Right atrium auricular region (tissue), 2 donors: Measurements from ENCODE around the gene ZNG1F. TPM values are rescaled to one million over a fixed set of nuclear protein-coding genes. Genes with fewer than 3 reads are reported as not detected.
"Not testable (repeated sequence)": the region's sequence is repeated elsewhere in the genome, so short reads cannot be mapped to it uniquely, and the experiment has no call there.

Source experiments
- DNase-seq: peaks from one replicate; pipeline ENCODE4 v3.0.0-alpha.2; 2019; ENCODE audit warnings: low spot score
- H3K27ac ChIP-seq, 2 donors: fragments of 200-600 bp; sonication (generic); 1 replicate in 1 of 2; 2 replicates in 1 of 2; pipeline ENCODE4 v1.5.1; 2016 to 2019
- H3K27me3 ChIP-seq, 2 donors: fragments of 200-600 bp; sonication (generic); one replicate each; pipeline versions ENCODE4 v1.5.1 to v1.6.0; 2017 to 2019
- H3K36me3 ChIP-seq: fragments of 200-600 bp; sonication (generic); one replicate; pipeline ENCODE4 v1.5.1; 2016
- H3K4me1 ChIP-seq, 2 donors: fragments of 200-600 bp; sonication (generic); one replicate each; pipeline versions ENCODE4 v1.5.1 to v1.6.0; 2017 to 2019
- H3K4me3 ChIP-seq, 2 donors: fragments of 200-600 bp; sonication (generic); 1 replicate in 1 of 2; 2 replicates in 1 of 2; pipeline ENCODE4 v1.5.1; 2017 to 2019; ENCODE audit warnings: mild to moderate bottlenecking in 1 of 2, moderate library complexity in 1 of 2
- H3K9me3 ChIP-seq, 2 donors: fragments of 200-600 bp; sonication (generic); one replicate each; pipeline ENCODE4 v1.5.1; 2019
- CTCF ChIP-seq, 2 donors: fragments of 200-600 bp; sonication (generic); IDR thresholded peaks; one replicate each; pipeline ENCODE4 v1.5.1; 2019; ENCODE audit warnings: antibody characterized with exemption in 2 of 2
- microRNA-seq, 2 donors: library from miRNA; unstranded; fragments of <30 nt; microRNA quantifications; one replicate each; pipeline ENCODE4, GENCODE V29; 2016 to 2017; ENCODE audit warnings: borderline number of aligned reads in 2 of 2, borderline replicate concordance in 1 of 2
- total RNA-seq, 2 donors: library from RNA; depleted of rRNA; stranded (reverse); fragments of >200 nt; gene quantifications; one replicate each; pipeline ENCODE4 v1.1.0, GENCODE V29; 2016

The ZNG1F gene
- total RNA-seq, 2 donors from 2014 or later = 1.2 to 1.8 TPM

- H3K27me3 ChIP-seq, H3K36me3 ChIP-seq, H3K4me1 ChIP-seq, H3K9me3 ChIP-seq, DNase-seq, H3K4me3 ChIP-seq, H3K27ac ChIP-seq: not testable (repeated sequence)
- peak in 1 of 2 donors; percentile 66 for TF ChIP-seq CTCF (IDR thresholded peaks at IDR 0.05)
Observed at GRCh38 chr9:41088450-41089059, 100.6 kb downstream of the ZNG1F start.

GRCh38 chr9:41087929-41088328 lies 101.2 kb downstream of the ZNG1F start:
- H3K27me3 ChIP-seq, H3K36me3 ChIP-seq, H3K27ac ChIP-seq, H3K9me3 ChIP-seq, DNase-seq, H3K4me1 ChIP-seq, H3K4me3 ChIP-seq: not testable (repeated sequence)

GRCh38 chr9:41087157-41087780 lies 101.8 kb downstream of the ZNG1F start:
- not testable (repeated sequence) for H3K9me3 ChIP-seq, H3K4me1 ChIP-seq, H3K4me3 ChIP-seq, H3K36me3 ChIP-seq, H3K27me3 ChIP-seq, DNase-seq, H3K27ac ChIP-seq

GRCh38 chr9:41086685-41087084 lies 102.4 kb downstream of the ZNG1F start:
- H3K27me3 ChIP-seq, H3K9me3 ChIP-seq, H3K36me3 ChIP-seq, DNase-seq, H3K27ac ChIP-seq, H3K4me3 ChIP-seq, H3K4me1 ChIP-seq: not testable (repeated sequence)

GRCh38 chr9:41086215-41086614 lies 102.9 kb downstream of the ZNG1F start:
- not testable (repeated sequence) for H3K4me3 ChIP-seq

GRCh38 chr9:41082358-41082757 lies 106.8 kb downstream of the ZNG1F start:
- not testable (repeated sequence) for H3K27ac ChIP-seq, H3K36me3 ChIP-seq, H3K4me3 ChIP-seq, H3K4me1 ChIP-seq, H3K27me3 ChIP-seq, DNase-seq, H3K9me3 ChIP-seq

More at GRCh38 chr9:41086215-41086614, 102.9 kb downstream of the ZNG1F start:
- H3K4me1 ChIP-seq, H3K9me3 ChIP-seq, H3K27me3 ChIP-seq, H3K36me3 ChIP-seq, DNase-seq, H3K27ac ChIP-seq: not testable (repeated sequence)

Small RNA genes lying within 50 kb of the gene (microRNA-seq; reads per million reads assigned to microRNA genes)
- gene MIR4477A = 0 reads per million in 2 donors

Other genes with a start within 250 kb of the ZNG1F start
- not detected for gene FOXD4L6, start 60.6 kb downstream of the ZNG1F start, total RNA-seq